Colonic mucosa (tissue), 4 donors: ENCODE results near the gene JAKMIP2. TPM values are rescaled to one million over a fixed set of nuclear protein-coding genes. Genes with fewer than 3 reads are reported as not detected.

Experiments used
- DNase-seq: peaks from one replicate; pipeline ENCODE4 v3.0.0-alpha.2; 2020
- H3K27ac ChIP-seq: fragments of 200-600 bp; one replicate; pipeline ENCODE4 v1.8.0; 2021
- H3K27me3 ChIP-seq: fragments of 200-600 bp; one replicate; pipeline ENCODE4 v1.8.0; 2021
- H3K36me3 ChIP-seq: fragments of 200-600 bp; one replicate; pipeline ENCODE4 v1.8.0; 2021
- H3K4me1 ChIP-seq: fragments of 200-600 bp; one replicate; pipeline ENCODE4 v1.8.0; 2021; ENCODE audit warnings: mild to moderate bottlenecking
- H3K4me3 ChIP-seq: fragments of 200-600 bp; one replicate; pipeline ENCODE4 v1.8.0; 2021
- H3K9ac ChIP-seq, 2 donors: one replicate each; pipeline ENCODE4 v1.7.0; 2013; ENCODE audit warnings: control low read depth in 2 of 2, low read depth in 2 of 2, low read length in 2 of 2
- H3K9me3 ChIP-seq: fragments of 200-600 bp; one replicate; pipeline ENCODE4 v1.8.0; 2021
- CTCF ChIP-seq: fragments of 200-600 bp; IDR thresholded peaks from one replicate; pipeline ENCODE4 v1.8.0; 2022; ENCODE audit warnings: antibody characterized with exemption, mild to moderate bottlenecking
- intact Hi-C: fragments of 100-400 bp; cut with DNase I; formaldehyde crosslinking; loops from one replicate; pipeline ENCODE4 v1.14.1; 2022
- total RNA-seq, 2 donors: library from RNA; stranded (reverse); fragmentation: NEBNext Ultra II Directional in 1 of 2; extraction: Animal tissue kit (Norgen Biotek cat#: 25700) in 1 of 2; gene quantifications; one replicate each; pipeline ENCODE4 v1.2.1, GENCODE V29; 2021
- donor health status: healthy.
- donor health status: DM: no; HTN: no; CAD: no.
- donor health status: DM: no; HTN: no; CAD: no.

Gene JAKMIP2
- total RNA-seq, 2 donors from 2014 or later = 0.17 to 1.3 TPM

GRCh38 chr5:147659166-147659929, 123.2 kb downstream of the JAKMIP2 start:
- Histone ChIP-seq H3K9ac (no peak overlapping the region), H3K36me3 (no peaks in the 10 kb centered on the region), H3K4me3 (no peak overlapping the region), H3K27ac (no peak overlapping the region), H3K9me3 (no peaks in the 10 kb centered on the region), H3K4me1 (no peaks in the 10 kb centered on the region), H3K27me3 (no peaks in the 10 kb centered on the region)
- intact Hi-C loops = no loop called here
- TF ChIP-seq CTCF = no peak
- peak; percentile 56 for DNase-seq

- Histone ChIP-seq H3K27me3 (no peaks in the 10 kb centered on the region), H3K9ac (no peak overlapping the region), H3K4me1 (no peaks in the 10 kb centered on the region), H3K9me3 (no peaks in the 10 kb centered on the region), H3K36me3 (no peaks in the 10 kb centered on the region), H3K27ac (no peak overlapping the region), H3K4me3 (no peak overlapping the region)
- no peak for DNase-seq
- no peak for TF ChIP-seq CTCF
- intact Hi-C loops = no loop called here
These were observed 124.1 kb downstream of the JAKMIP2 start for GRCh38 chr5:147658293-147658932.

- Histone ChIP-seq H3K36me3 (no peaks in the 10 kb centered on the region), H3K27ac (no peak overlapping the region), H3K4me3 (no peak overlapping the region), H3K9ac (no peak overlapping the region), H3K4me1 (no peaks in the 10 kb centered on the region), H3K9me3 (no peaks in the 10 kb centered on the region), H3K27me3 (no peaks in the 10 kb centered on the region)
- intact Hi-C loops = no loop called here
- no peak for TF ChIP-seq CTCF
- no peak for DNase-seq
These were observed 133.9 kb downstream of the JAKMIP2 start for GRCh38 chr5:147648597-147648996.

GRCh38 chr5:147645197-147645596, 137.3 kb downstream of the JAKMIP2 start:
- no peaks in the 10 kb centered on the region for H3K9me3 ChIP-seq
- H3K9ac ChIP-seq = no peak overlapping the region
- no peak for DNase-seq
- TF ChIP-seq CTCF = no peak
- no peaks in the 10 kb centered on the region for H3K27me3 ChIP-seq
- H3K4me3 ChIP-seq = no peak overlapping the region
- no peaks in the 10 kb centered on the region for H3K4me1 ChIP-seq
- H3K27ac ChIP-seq = no peak overlapping the region
- H3K36me3 ChIP-seq = no peaks in the 10 kb centered on the region
- intact Hi-C loops = no loop called here

GRCh38 chr5:147644460-147644859, 138.1 kb downstream of the JAKMIP2 start:
- intact Hi-C loops = no loop called here

More at GRCh38 chr5:147644460-147644859, 138.1 kb downstream of the JAKMIP2 start:
- H3K4me1 ChIP-seq = no peaks in the 10 kb centered on the region
- no peak for TF ChIP-seq CTCF
- H3K27me3 ChIP-seq = no peaks in the 10 kb centered on the region
- DNase-seq = no peak
- H3K27ac ChIP-seq = no peak overlapping the region
- H3K9me3 ChIP-seq = no peaks in the 10 kb centered on the region
- no peak overlapping the region for H3K9ac ChIP-seq
- H3K4me3 ChIP-seq = no peak overlapping the region
- no peaks in the 10 kb centered on the region for H3K36me3 ChIP-seq
